Sigmoid colon (tissue), 4 donors: ENCODE measurements around the gene NDOR1.

ENCODE experiments used
- CTCF ChIP-seq, 4 experiments: fragments of 450-650 bp in 3 of 4; fragments of 200-600 bp in 1 of 4; IDR thresholded peaks; one replicate each; pipeline ENCODE4 v1.5.1; 2016 to 2019; ENCODE audit warnings: antibody characterized with exemption in 4 of 4, mild to moderate bottlenecking in 3 of 4, moderate library complexity in 2 of 4
- POLR2A ChIP-seq, 2 donors: fragments of 450-650 bp; IDR thresholded peaks; one replicate each; pipeline ENCODE4 v1.6.1; 2016; ENCODE audit warnings: antibody characterized with exemption in 2 of 2, mild to moderate bottlenecking in 2 of 2, moderate library complexity in 2 of 2
- POLR2AphosphoS5 ChIP-seq, 4 donors: sonication (generic); formaldehyde crosslinking; IDR thresholded peaks; one replicate each; pipeline ENCODE4 v1.6.1; 2017; ENCODE audit warnings: antibody characterized with exemption in 4 of 4

DNA sequence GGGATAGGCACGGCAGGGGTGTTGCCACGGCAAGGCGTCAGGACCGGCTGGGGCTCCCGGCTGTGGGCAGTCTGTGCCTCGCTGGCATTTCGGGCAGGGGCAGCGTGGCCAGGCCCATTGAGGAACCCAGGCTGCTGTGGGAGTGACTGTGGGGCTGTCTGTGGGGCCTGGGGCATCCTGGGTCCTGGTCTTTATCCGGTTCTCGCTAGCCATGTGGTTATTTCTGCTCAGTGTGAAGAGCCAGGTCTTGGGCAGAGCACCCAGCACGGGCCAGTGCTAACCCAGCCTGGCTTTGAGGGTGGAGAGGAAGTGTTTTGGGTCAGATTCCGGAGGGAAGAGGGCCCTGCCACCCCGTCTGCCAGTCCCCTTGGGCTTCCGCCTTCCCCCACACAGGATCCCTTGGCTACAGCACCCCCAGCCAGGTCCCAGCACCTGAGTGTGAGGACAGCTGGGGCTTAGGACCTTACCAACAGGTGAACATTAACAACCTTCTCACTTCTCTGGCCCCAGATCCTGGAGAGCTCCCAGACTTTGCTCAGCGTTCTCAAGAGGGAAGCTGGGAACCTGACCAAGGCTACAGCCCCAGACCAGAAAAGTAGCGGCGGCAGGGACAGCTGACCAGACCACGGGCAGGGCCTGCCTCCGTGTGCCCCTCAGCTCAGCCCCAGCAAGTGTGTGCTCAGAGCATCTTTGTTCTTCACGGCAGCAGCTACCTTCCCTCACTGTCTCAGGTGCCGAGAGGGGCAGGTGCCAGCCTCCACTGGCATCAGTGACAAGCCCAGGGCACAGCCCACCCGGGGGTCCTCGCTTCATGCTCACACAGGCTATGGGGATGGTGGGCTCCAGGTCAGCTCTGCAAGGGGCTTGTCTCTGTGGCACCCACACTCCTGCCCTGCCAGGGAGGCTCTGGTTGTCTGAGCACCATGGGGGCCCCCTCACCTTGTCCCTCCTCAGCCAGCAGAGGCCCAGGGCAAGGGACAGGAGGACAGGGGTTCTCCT lies 15.9 kb upstream of the NDOR1 start:
- TF ChIP-seq CTCF (IDR thresholded peaks at IDR 0.05) (no peak), POLR2A (IDR thresholded peaks at IDR 0.05) (no peak), POLR2AphosphoS5 (IDR thresholded peaks at IDR 0.05) (no peak)
